ENCODE data around the gene CLK4. TPM values are rescaled to one million over a fixed set of nuclear protein-coding genes. Genes with fewer than 3 reads are reported as not detected.

Gene CLK4
- total and polyA plus RNA-seq, 2 of the 8 experiments (the other 6 are each of a cell fraction or from before 2014, with no cell fraction given), result 8.1 to 12.6 TPM

DNA sequence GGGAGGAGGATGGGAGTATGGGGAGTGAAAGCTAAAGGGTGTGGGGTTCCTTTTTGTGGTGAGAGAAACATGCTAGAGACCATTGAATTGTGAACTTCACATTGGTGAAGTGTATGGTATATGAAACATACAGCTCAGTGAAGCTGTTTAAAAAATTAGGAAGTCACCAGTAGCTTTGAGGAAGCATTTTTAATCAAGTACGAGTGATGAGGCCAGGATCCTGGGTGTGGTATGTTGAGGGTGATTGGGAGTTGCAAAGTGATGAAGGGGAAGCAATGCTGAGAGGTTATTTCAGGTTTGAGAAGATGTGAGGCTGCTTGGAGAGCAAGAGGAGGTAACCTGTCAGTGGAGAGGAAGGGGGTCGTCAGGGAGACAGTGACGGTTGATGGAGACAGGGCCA lies 22.7 kb upstream of the CLK4 start:
- no peak overlapping the region for H2BK5ac ChIP-seq (ENCODE audit: low read depth, low read length)
- H3K27ac ChIP-seq (ENCODE audit: low read depth, low read length), result no peak overlapping the region
- peaks cover 2 to 3% of the 10 kb centered on the region in 2 experiments; a peak in 2 of 4 replicates for H3K9me3 ChIP-seq (ENCODE audit: insufficient read depth in 2 of 2, low read depth in 1 of 2, low read length in 1 of 2)
- no peak for FAIRE-seq
- H3K23me2 ChIP-seq (ENCODE audit: low read depth, low read length), result no peaks in the 10 kb centered on the region; the same call in 1 of the 2 replicates
- H3K18ac ChIP-seq (ENCODE audit: extremely low read depth, low read length), result no peak overlapping the region
- WGBS, 2 experiments (ENCODE audit: extremely low coverage in 1 of 2, insufficient coverage in 1 of 2, insufficient read length in 1 of 2, insufficient replicate concordance in 2 of 2, low coverage in 1 of 2, low lambda C conversion rate in 2 of 2, missing lambda C conversion rate in 1 of 2), result 92% methylated on average over 3 of the region's 3 CpGs; no CpG with 5 or more reads in 1 of the 2 experiments
- H3K79me2 ChIP-seq (ENCODE audit: control insufficient read depth in 1 of 2, insufficient read depth in 2 of 2, low read length in 2 of 2), result no peaks in the 10 kb centered on the region
- no peak overlapping the region for H2BK20ac ChIP-seq (ENCODE audit: low read length)
- no peak overlapping the region for H2BK15ac ChIP-seq (ENCODE audit: low read length)
- H3K23ac ChIP-seq (ENCODE audit: insufficient read length), result no peak overlapping the region
- H3K4ac ChIP-seq (replicated peaks; ENCODE audit: insufficient read length, low read depth, low read length), result no peak overlapping the region
- H3K4me3 ChIP-seq (ENCODE audit: extremely low read depth in 1 of 4, insufficient read depth in 2 of 4, low read depth in 3 of 4, low read length in 4 of 4), result no peak overlapping the region
- H4K20me1 ChIP-seq (replicated peaks in 1 of 2; ENCODE audit: control insufficient read depth in 1 of 2, insufficient read depth in 2 of 2, low read length in 2 of 2), result no peaks in the 10 kb centered on the region
- H3K79me1 ChIP-seq (ENCODE audit: low read depth, low read length), result no peaks in the 10 kb centered on the region
- H4K5ac ChIP-seq (ENCODE audit: insufficient read length, low read depth, low read length), result no peak overlapping the region
- TF ChIP-seq BCL11A (IDR thresholded peaks at IDR 0.05; ENCODE audit: low read depth in 2 of 2, low read length in 2 of 2), result no peak
- DNase-seq (ENCODE audit: low read depth in 1 of 2, low spot score in 2 of 2), result no peak
- no peak overlapping the region for H4K91ac ChIP-seq (replicated peaks; ENCODE audit: insufficient read length, low read length)
- H3K14ac ChIP-seq (ENCODE audit: insufficient read length), result no peak overlapping the region
- ChIA-PET CTCF (ENCODE audit: partially characterized antibody) (interaction anchor here (1.5 kb wide), 1 partner anchor 10 kb away, joined by 4 read pairs; no protein-coding TSS in a partner anchor), POLR2A (ENCODE audit: partially characterized antibody) (interaction anchor here (0.6 kb wide), 1 partner anchor 279 kb away, joined by 4 read pairs; no protein-coding TSS in a partner anchor)
- H3K4me2 ChIP-seq (ENCODE audit: insufficient read depth in 1 of 2, low read depth in 2 of 2, low read length in 2 of 2), result no peak overlapping the region
- H2AK5ac ChIP-seq (ENCODE audit: low read depth, low read length), result no peak overlapping the region
- H3K27me3 ChIP-seq (replicated peaks in 1 of 4; ENCODE audit: control insufficient read depth in 3 of 4, extremely low read depth in 1 of 4, insufficient read depth in 3 of 4, low read length in 3 of 4), result no peaks in the 10 kb centered on the region; a peak in 1 of 7 replicates
- no peak overlapping the region for H2AFZ ChIP-seq (ENCODE audit: low read length)
- H2BK12ac ChIP-seq (ENCODE audit: low read depth, low read length), result no peak overlapping the region
- no peak overlapping the region for H2BK120ac ChIP-seq (replicated peaks; ENCODE audit: low read depth, low read length)
- no peaks in the 10 kb centered on the region for H3K4me1 ChIP-seq (replicated peaks in 1 of 4; ENCODE audit: control insufficient read depth in 3 of 4, insufficient read depth in 4 of 4, low read length in 3 of 4)
- H3K56ac ChIP-seq (replicated peaks; ENCODE audit: insufficient read length, low read depth, low read length), result no peak overlapping the region
- H3K9ac ChIP-seq (replicated peaks in 1 of 4; ENCODE audit: extremely low read depth in 1 of 4, low read depth in 3 of 4, low read length in 3 of 4), result no peak overlapping the region
- H3K36me3 ChIP-seq (ENCODE audit: control insufficient read depth in 2 of 4, insufficient read depth in 4 of 4, low read length in 3 of 4), result no peaks in the 10 kb centered on the region
- no peak overlapping the region for H4K8ac ChIP-seq (ENCODE audit: extremely low read depth, insufficient read depth, low read length)

Data from H1 (cell line).